8988T (cell line): ENCODE results near the gene DTNA.

Source experiments
- DNase-seq: peaks from one replicate; pipeline ENCODE4 v3.0.0; 2011

DTNA gene

DNA sequence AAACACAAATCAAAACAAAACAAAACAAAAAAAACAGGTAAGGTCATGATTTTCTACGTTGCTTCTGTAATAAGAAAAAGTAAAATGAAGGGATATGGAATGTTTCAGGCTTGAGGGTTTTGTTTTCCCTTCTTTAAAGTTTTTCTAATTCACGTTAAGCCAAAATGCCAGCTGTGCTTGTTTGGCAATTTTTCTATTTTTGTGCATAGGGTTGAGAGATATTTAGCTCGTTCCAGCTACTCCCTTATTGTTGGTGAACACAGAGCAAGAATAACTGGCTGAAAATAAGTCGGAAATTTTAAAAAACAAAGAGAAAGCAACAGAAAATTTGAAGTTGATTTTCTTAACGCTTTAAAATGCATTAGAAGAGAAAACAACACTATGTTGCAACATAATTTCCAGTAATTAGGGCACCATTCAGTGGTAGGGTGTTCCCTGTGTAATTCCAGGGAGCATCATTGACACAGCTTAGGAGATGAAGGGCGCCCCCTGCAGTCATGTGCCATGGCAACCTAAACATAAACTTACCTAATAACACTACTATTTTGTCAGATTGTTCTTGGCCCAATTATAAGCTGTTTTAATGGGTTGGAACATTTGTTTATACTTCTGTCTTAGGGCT lies 99.5 kb downstream of the DTNA start:
- no peak for DNase-seq

- DNase-seq: no peak
These were observed 106.1 kb downstream of the DTNA start for GRCh38 chr18:34816183-34816582.

GRCh38 chr18:34817636-34818035 lies 107.5 kb downstream of the DTNA start:
- DNase-seq: no peak

DNA sequence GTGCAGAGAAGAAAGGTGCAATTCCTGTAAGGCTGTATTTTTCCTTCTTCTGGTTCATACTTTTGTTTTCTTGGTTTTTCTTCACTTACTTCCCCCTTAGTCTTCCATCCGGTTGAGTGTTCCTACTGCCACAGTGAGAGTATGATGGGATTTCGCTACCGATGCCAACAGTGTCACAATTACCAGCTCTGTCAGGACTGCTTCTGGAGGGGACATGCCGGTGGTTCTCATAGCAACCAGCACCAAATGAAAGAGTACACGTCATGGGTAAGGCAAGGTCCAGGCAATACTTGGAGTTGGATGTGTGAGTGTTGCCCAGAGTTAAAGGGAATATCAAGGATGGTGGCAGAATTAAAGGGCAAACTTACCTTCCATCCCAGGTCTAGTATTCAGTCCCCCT lies 108.0 kb downstream of the DTNA start:
- DNase-seq: no peak

- no peak for DNase-seq
These were observed 110.4 kb downstream of the DTNA start for GRCh38 chr18:34820360-34821065.

DNA sequence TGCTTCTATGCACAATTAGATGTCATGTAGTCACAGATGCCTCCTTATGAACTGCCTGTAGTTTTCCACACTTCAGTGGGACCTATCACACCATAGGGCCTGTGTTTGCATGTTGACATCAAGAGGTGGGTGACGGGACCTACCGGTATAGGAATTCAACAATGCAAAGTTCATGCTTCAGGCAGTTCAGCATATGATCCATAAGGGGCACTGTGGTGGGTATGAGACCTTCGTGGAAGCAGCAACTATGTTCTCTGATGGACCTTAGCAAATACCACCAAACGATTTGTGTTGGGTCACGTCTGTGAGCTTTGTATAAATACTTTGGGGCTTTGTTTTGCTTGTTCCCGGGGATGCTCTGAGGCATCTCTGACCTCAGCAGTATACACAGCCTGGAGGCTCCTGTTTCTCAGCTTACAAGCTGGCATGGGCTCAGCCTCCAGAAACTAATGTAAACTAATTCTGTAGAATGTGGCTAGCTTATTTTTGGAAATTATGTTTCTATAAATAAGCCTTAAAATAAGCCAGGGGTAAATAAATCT lies 111.6 kb downstream of the DTNA start:
- DNase-seq: no peak

- DNase-seq: no peak
These were observed 118.0 kb downstream of the DTNA start for GRCh38 chr18:34828093-34828492.

DNA sequence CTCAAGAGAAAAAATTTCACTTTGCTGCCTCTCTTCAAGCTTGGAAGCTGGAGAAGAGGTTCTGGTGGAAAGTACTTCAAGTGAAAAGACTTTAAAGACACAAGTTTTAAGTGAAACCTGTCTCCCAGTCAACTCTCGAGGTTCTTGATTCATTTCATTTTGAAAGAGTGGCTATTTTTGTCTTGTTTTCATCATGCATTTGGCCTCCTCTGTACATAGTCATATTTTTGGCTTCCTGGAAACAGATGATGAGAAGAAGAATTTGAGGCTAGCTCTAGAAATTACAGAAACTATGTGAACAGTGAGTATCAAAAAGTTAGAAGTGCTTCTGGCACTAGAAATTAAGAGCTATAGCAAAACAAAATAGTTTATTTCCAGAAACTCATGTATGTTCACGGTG lies 124.8 kb downstream of the DTNA start:
- no peak for DNase-seq

DNA sequence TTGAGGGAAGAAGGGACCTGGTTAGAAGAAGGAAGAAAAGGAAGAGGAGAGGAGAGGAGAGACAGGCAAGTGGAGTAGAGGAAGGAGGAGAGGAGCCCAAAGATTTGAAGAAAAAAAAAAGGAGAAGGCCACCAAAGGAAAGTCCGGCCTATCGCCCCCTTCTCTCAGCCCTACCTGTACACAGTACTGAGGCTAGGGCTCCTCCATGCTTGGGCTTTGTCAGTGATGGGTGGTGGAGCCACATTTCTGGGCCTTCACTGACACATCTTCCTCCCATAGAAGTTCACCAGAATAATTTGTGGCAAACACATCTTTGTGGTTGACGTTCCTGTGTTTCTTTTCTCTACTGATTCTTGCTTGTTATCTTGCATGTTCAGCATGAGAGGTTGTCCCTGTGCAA lies 125.4 kb downstream of the DTNA start:
- no peak for DNase-seq

DNA sequence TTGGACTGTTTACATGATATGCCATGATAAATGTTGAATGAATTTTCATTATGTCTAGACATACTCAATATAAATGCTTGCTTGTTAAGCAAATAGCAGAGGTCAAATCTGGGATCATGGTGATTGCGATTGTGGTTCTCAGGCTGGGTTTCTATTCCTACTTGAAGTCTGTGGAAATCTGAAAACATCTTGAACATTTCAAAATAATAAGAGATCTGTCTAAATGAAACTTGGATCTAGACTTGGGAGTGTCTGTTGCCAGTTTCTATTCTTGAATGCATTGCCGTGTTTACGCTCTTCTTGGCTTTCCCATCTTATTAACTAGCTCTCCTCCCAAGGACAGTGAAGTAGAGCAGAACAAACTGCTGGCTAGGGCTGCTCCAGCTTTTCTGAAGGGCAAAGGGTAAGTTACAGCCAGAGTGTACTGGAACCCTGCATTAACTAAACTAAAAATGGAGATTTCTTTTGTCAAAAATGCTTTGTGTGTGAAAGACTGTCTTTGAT lies 127.7 kb downstream of the DTNA start:
- DNase-seq: no peak

GRCh38 chr18:34838669-34839068 lies 128.6 kb downstream of the DTNA start:
- DNase-seq: no peak

DNA sequence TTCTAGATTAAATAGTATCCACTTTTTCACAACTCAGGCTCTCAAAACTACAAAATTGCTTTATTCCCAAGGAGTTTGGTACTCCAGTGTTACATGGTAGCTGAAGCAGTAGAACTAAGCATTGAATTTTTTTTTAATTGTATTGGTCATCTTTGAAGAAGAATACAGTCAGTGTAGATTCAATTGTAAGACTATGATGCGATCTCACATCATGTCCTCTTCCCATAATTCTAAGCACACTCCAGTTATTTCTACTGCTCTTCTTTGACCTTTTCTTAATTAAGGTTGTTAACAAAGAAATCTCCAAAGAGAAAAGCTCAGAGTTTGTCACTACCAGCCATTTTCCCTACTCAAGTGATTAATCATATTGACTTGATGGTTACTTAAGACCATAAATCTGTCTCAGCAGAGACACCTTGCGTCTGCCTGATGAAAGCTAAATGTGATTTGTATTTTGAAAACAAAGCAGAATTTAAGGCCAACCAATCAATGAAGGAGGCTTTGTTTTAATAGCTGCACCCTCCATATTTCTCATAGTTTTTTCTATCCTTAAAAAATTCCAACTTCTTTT lies 130.2 kb downstream of the DTNA start:
- no peak for DNase-seq

GRCh38 chr18:34841891-34842290 lies 131.8 kb downstream of the DTNA start:
- no peak for DNase-seq

DNA sequence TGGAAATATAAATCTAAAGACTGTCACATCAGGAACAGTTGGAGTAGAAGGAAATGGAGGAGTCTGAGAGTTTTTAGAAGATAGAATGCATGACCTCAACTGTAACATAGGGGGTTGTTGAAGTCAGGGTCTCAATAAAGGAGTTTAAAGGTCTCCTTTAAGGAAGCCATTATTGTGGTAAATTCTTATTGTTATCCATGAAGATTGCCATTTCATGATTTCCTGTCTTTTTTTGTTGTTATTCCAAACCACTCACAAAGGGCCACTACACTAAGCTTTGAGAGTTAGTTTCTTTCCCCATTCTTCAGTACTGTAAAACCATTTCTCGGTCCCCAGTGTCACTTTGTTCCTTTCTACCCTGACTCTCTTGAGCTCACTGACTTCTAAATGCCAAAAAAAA lies 134.0 kb downstream of the DTNA start:
- DNase-seq: no peak

- no peak for DNase-seq
These were observed 134.8 kb downstream of the DTNA start for GRCh38 chr18:34844732-34845459.

DNA sequence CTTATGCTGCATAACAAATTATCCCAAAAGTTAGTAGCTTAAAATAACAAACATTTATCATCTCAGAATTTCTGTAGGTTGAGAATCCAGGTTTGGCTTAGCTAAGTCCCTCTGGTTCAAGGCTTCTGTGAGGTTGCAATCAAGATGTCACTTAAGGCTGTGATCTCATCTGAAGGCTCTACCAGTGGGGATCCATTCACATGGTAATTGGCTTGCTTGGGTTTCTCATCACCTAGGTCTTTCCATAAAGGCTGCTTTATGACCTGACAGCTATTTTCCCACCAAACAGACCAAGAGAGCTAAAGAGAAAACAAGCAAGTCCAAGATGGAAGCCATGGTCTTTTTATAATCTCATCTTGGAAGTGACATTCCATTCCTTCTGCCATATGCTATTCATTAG lies 137.3 kb downstream of the DTNA start:
- no peak for DNase-seq

GRCh38 chr18:34848156-34848555 lies 138.1 kb downstream of the DTNA start:
- DNase-seq: no peak

GRCh38 chr18:34848695-34849094 lies 138.6 kb downstream of the DTNA start:
- no peak for DNase-seq

DNA sequence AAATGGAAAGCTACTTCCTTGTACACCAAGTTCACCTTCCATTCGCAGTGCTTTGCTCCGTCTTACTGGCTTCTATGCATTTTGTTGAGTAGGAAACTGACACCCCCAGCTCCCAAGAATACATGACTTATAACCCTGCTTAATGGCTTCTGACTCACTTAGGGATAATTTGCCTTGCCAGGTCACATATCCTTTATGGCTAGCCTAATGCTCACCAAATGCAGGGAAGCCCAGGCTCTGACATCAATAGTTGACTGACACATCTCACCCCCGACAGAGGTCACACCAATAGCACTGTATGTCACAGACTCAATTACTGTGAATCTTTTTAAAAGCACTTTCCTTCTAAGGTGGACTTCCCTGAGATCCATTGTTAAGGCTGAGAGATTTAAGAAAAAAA lies 147.2 kb downstream of the DTNA start:
- no peak for DNase-seq

GRCh38 chr18:34858188-34858587 lies 148.1 kb downstream of the DTNA start:
- DNase-seq: no peak

GRCh38 chr18:34859496-34859895 lies 149.4 kb downstream of the DTNA start:
- DNase-seq: no peak

- no peak for DNase-seq
These were observed 152.5 kb downstream of the DTNA start for GRCh38 chr18:34862561-34862960.

- no peak for DNase-seq
These were observed 153.6 kb downstream of the DTNA start for GRCh38 chr18:34863702-34864101.
